Activated naive CD4-positive, alpha-beta T cell treated with anti-CD3 and anti-CD28 coated beads for 36 hours (primary cell): ENCODE data around the gene KCNK7. TPM values are rescaled to one million over a fixed set of nuclear protein-coding genes. Genes with fewer than 3 reads are reported as not detected.

Source experiments
- CTCF ChIA-PET: fragments of 350-600 bp; sonication (Branson Sonifier 250); formaldehyde crosslinking; loops from one replicate; lab custom pipeline; 2021; ENCODE audit warnings: antibody characterized with exemption; lab: Charles Lee
- DNase-seq: peaks from one replicate; pipeline ENCODE4 v3.0.0-alpha.2; 2020
- H3K27ac Mint-ChIP-seq: one replicate; pipeline ENCODE4 v1.8.0; 2021; ENCODE audit warnings: mild to moderate bottlenecking, mixed read lengths
- H3K27me3 Mint-ChIP-seq: one replicate; pipeline ENCODE4 v1.8.0; 2021; ENCODE audit warnings: low read depth, mixed read lengths
- H3K36me3 Mint-ChIP-seq: one replicate; pipeline ENCODE4 v1.8.0; 2021; ENCODE audit warnings: low read depth, mixed read lengths
- H3K4me1 Mint-ChIP-seq: one replicate; pipeline ENCODE4 v1.8.0; 2021; ENCODE audit warnings: low read depth, mixed read lengths
- H3K4me3 Mint-ChIP-seq: one replicate; pipeline ENCODE4 v1.8.0; 2021; ENCODE audit warnings: mild to moderate bottlenecking, moderate library complexity, mixed read lengths
- H3K9me3 Mint-ChIP-seq: one replicate; pipeline ENCODE4 v1.8.0; 2021; ENCODE audit warnings: mixed read lengths
- intact Hi-C: fragments of 100-400 bp; cut with micrococcal nuclease; formaldehyde crosslinking; loops from one replicate; pipeline ENCODE4 v1.15.1; 2023
- total RNA-seq, 2 experiments: library from RNA; stranded (reverse); gene quantifications; one replicate each; pipeline ENCODE4 v1.2.3, GENCODE V29; 2021

The KCNK7 gene
- total RNA-seq, 2 experiments from 2014 or later: 0.35 TPM; not detected in 1

DNA sequence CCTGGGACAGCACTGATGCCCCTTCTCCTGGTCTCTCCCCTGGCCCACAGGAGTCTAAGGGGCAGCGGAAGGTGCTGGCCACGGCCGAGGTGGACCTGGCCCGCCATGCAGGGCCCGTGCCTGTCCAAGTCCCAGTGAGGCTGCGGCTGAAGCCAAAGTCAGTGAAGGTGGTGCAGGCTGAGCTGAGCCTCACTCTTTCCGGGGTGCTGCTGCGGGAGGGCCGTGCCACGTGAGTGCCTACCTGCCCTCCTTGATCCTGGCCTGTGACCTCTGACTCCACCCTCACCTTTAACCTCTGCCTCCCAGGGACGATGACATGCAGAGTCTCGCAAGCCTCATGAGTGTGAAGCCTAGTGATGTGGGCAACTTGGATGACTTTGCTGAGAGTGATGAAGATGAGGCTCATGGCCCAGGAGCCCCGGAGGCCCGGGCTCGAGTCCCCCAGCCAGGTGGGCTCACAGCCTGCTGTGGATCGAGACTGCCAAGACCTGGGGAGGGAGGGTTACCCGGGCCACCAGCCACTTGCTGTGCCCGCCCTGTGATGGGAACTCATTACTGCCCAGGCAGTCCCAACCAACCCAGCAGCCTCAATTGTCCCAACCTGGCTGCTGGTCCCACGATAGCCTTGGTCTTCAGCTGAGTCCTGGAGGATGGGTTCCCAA lies 15.4 kb downstream of the KCNK7 start:
- H3K36me3 Mint-ChIP-seq: peaks cover 9% of the 10 kb centered on the region

GRCh38 chr11:65579291-65579690 lies 16.3 kb downstream of the KCNK7 start:
- peaks cover 9% of the 10 kb centered on the region for H3K36me3 Mint-ChIP-seq
- CTCF ChIA-PET: interaction anchor here (1.0 kb wide), 2 partner anchors 9 to 15 kb away, joined by 3 to 9 read pairs; no protein-coding TSS in a partner anchor
- H3K27ac Mint-ChIP-seq: peak overlapping the region; percentile 24
- no peak for DNase-seq
- peaks cover 29% of the 10 kb centered on the region for H3K4me1 Mint-ChIP-seq
- intact Hi-C loops: no loop called here
- no peak overlapping the region for H3K4me3 Mint-ChIP-seq
- H3K9me3 Mint-ChIP-seq: no peaks in the 10 kb centered on the region
- no peaks in the 10 kb centered on the region for H3K27me3 Mint-ChIP-seq

More for the DNA sequence above, 15.4 kb downstream of the KCNK7 start:
- H3K4me1 Mint-ChIP-seq: peaks cover 25% of the 10 kb centered on the region
- intact Hi-C loops: no loop called here
- no peak overlapping the region for H3K4me3 Mint-ChIP-seq
- no peak overlapping the region for H3K27ac Mint-ChIP-seq
- CTCF ChIA-PET: interaction anchor here (1.0 kb wide), 1 partner anchor 14 kb away, joined by 3 read pairs; no protein-coding TSS in a partner anchor
- H3K27me3 Mint-ChIP-seq: no peaks in the 10 kb centered on the region
- no peak for DNase-seq
- H3K9me3 Mint-ChIP-seq: no peaks in the 10 kb centered on the region

GRCh38 chr11:65578667-65579066 lies 16.9 kb downstream of the KCNK7 start:
- Mint-ChIP-seq H3K9me3 (no peaks in the 10 kb centered on the region), H3K27me3 (no peaks in the 10 kb centered on the region), H3K4me3 (peak overlapping the region; percentile 30), H3K4me1 (peaks cover 32% of the 10 kb centered on the region), H3K36me3 (peaks cover 10% of the 10 kb centered on the region), H3K27ac (no peak overlapping the region)
- DNase-seq: no peak
- CTCF ChIA-PET: interaction anchor here (1.0 kb wide), 1 partner anchor 10 kb away, joined by 9 read pairs; no protein-coding TSS in a partner anchor
- intact Hi-C loops: no loop called here

DNA sequence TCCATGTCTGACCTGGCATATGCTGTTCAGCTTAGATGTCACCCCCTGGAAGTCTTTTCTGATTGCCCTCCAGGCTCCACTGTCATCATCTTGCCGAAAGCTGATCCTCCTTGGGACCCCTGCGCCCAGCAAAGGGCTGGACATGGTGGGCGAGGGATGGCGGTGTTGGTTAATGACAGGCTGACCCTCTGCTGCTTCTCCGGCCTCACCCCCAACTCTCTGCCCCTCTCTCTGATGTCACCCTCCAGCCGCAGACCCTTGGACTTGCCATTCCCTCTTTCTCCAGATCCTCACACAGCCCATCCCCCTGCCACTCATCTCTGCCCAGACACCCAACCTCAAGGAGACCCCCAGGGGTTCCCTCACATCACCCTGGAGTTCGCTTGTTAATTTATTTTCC lies 17.5 kb downstream of the KCNK7 start:
- intact Hi-C loops: no loop called here
- H3K36me3 Mint-ChIP-seq: peaks cover 10% of the 10 kb centered on the region
- peaks cover 38% of the 10 kb centered on the region for H3K4me1 Mint-ChIP-seq
- H3K4me3 Mint-ChIP-seq: peak overlapping the region; percentile 22
- peak overlapping the region; percentile 26 for H3K27ac Mint-ChIP-seq
- H3K9me3 Mint-ChIP-seq: no peaks in the 10 kb centered on the region
- H3K27me3 Mint-ChIP-seq: no peaks in the 10 kb centered on the region
- CTCF ChIA-PET: interaction anchor here (0.6 to 3.4 kb wide), 4 partner anchors 10 to 570 kb away, joined by 4 to 46 read pairs (median 14); no protein-coding TSS in a partner anchor
- no peak for DNase-seq

GRCh38 chr11:65577756-65578109 lies 17.9 kb downstream of the KCNK7 start:
- no peak for DNase-seq
- Mint-ChIP-seq H3K9me3 (no peaks in the 10 kb centered on the region), H3K27ac (peak overlapping the region; percentile 26), H3K36me3 (peaks cover 10% of the 10 kb centered on the region), H3K27me3 (no peaks in the 10 kb centered on the region), H3K4me3 (peak overlapping the region; percentile 22), H3K4me1 (peaks cover 41% of the 10 kb centered on the region)
- CTCF ChIA-PET: interaction anchor here (0.5 to 3.4 kb wide), 5 partner anchors 11 to 570 kb away, joined by 4 to 46 read pairs (median 5); no protein-coding TSS in a partner anchor
- intact Hi-C loops: no loop called here

GRCh38 chr11:65576867-65577755 lies 18.5 kb downstream of the KCNK7 start:
- H3K27me3 Mint-ChIP-seq: no peaks in the 10 kb centered on the region
- CTCF ChIA-PET: interaction anchor here (0.5 to 3.4 kb wide), 7 partner anchors 11 to 210 kb away, joined by 4 to 46 read pairs (median 7); partner anchors contain the start of gene PCNX3
- DNase-seq: peak; percentile 64
- H3K4me3 Mint-ChIP-seq: peak overlapping the region; percentile 83
- peaks cover 43% of the 10 kb centered on the region for H3K4me1 Mint-ChIP-seq
- H3K9me3 Mint-ChIP-seq: no peaks in the 10 kb centered on the region
- H3K36me3 Mint-ChIP-seq: peaks cover 10% of the 10 kb centered on the region
- intact Hi-C loops: no loop called here
- peak overlapping the region; percentile 77 for H3K27ac Mint-ChIP-seq

GRCh38 chr11:65576232-65576866 lies 19.3 kb downstream of the KCNK7 start:
- intact Hi-C loops: no loop called here
- Mint-ChIP-seq H3K4me1 (peaks cover 51% of the 10 kb centered on the region), H3K9me3 (no peaks in the 10 kb centered on the region), H3K36me3 (peaks cover 14% of the 10 kb centered on the region), H3K27ac (peak overlapping the region; percentile 77), H3K4me3 (peak overlapping the region; percentile 83), H3K27me3 (no peaks in the 10 kb centered on the region)
- CTCF ChIA-PET: interaction anchor here (0.7 to 3.4 kb wide), 7 partner anchors 9 to 194 kb away, joined by 3 to 46 read pairs (median 7); partner anchors contain the start of genes PCNX3 and SLC25A45
- peak; percentile 45 for DNase-seq

DNA sequence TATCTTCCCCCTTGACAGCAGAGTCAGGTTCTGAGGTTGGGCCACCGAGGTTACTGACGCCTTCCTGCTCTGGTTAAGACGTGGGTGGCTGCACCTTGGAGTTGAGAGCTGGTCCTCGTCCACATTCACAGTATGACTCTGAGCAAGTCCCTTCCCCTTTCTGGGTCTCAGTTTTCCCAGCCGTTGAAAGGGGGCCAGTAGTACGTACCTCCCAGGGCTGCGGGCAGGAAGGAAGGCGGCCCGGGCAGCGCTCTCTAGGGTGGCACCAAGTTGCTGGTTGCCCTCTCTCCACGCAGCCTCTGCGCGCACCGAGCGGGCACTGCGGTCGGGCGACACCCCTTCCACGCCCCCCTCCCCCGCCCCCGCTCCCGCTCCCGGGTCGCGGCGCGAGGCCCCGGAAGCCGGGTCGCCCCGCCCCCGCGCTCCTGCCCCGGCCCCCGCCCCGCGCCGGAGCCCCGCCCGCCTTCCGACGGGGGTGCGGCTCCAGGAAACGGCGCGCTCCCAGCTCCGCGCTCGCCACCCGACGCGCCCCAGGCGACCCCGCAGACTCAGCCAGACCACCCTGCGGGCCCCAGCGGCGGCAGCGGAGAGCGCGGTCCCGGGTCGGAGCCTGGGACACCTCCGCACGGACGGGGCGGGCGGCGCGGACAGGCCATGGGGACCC lies 19.9 kb downstream of the KCNK7 start, which contains the start of gene EHBP1L1:
Gene EHBP1L1, plus strand, starts transcription at position 486 of the 664 bp plus-strand sequence. CDS start 250 bp downstream, outside the sequence.
- H3K36me3 Mint-ChIP-seq: peaks cover 13% of the 10 kb centered on the region
- CTCF ChIA-PET: interaction anchor here (0.7 to 3.4 kb wide), 8 partner anchors 9 to 194 kb away, joined by 3 to 46 read pairs (median 5); partner anchors contain the start of genes KCNK7 and SLC25A45
- no peaks in the 10 kb centered on the region for H3K9me3 Mint-ChIP-seq
- peak within 1 kb of the TSS; percentile 91 for H3K4me3 Mint-ChIP-seq
- no peaks in the 10 kb centered on the region for H3K27me3 Mint-ChIP-seq
- H3K27ac Mint-ChIP-seq: peak within 1 kb of the TSS; percentile 85
- peaks cover 54% of the 10 kb centered on the region for H3K4me1 Mint-ChIP-seq
- intact Hi-C loops: loop anchor here (2.0 kb wide), 1 partner anchor 77 kb away; no protein-coding TSS in a partner anchor
- peak; percentile 79 for DNase-seq

DNA sequence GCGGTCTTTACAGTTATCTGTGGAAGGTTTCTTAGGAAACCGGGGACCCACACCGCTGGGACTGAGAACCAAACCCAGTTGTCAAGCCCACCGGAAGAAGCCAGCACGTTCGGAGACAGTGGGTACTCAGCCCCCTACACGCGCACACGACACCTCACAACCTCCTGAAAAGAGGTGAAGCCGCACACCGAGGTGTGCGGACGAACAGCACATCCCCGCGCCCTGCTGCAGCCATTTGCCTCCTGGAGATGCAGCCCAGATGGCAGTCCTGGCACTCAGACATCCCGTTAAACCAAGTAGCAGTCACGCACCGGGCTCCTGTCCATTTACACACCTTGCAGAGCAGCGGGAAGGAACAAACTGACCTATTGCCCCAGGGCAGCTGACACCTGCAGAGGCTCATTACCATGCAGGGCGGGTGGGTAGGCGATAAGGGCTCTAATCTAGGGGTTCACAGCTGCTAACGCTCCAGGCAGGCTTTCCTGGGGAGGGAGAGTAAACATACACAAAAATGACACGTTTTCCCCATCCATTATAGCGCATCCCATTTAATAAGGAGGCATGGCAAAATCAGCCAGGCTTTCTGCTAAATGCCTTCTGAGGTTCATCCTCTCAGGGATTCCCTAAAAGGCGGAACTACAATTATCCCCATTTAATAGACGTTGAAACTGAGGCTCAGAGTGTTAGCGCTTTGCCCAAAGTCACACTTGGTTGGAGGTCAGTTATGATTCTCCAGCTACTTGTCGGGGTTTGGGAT lies 20.6 kb downstream of the KCNK7 start:
- CTCF ChIA-PET: interaction anchor here (0.7 to 3.4 kb wide), 6 partner anchors 9 to 193 kb away, joined by 3 to 46 read pairs (median 6); partner anchors contain the start of genes KCNK7 and SLC25A45
- H3K9me3 Mint-ChIP-seq: no peaks in the 10 kb centered on the region
- H3K4me3 Mint-ChIP-seq: peak overlapping the region; percentile 91
- H3K36me3 Mint-ChIP-seq: peaks cover 15% of the 10 kb centered on the region
- DNase-seq: no peak
- intact Hi-C loops: loop anchor here (1.0 to 5.0 kb wide), 9 partner anchors 13 to 718 kb away; partner anchors contain the start of genes BANF1, EIF1AD, PCNX3 and RAB1B
- H3K4me1 Mint-ChIP-seq: peaks cover 57% of the 10 kb centered on the region
- H3K27me3 Mint-ChIP-seq: no peaks in the 10 kb centered on the region
- H3K27ac Mint-ChIP-seq: peak overlapping the region; percentile 85

DNA sequence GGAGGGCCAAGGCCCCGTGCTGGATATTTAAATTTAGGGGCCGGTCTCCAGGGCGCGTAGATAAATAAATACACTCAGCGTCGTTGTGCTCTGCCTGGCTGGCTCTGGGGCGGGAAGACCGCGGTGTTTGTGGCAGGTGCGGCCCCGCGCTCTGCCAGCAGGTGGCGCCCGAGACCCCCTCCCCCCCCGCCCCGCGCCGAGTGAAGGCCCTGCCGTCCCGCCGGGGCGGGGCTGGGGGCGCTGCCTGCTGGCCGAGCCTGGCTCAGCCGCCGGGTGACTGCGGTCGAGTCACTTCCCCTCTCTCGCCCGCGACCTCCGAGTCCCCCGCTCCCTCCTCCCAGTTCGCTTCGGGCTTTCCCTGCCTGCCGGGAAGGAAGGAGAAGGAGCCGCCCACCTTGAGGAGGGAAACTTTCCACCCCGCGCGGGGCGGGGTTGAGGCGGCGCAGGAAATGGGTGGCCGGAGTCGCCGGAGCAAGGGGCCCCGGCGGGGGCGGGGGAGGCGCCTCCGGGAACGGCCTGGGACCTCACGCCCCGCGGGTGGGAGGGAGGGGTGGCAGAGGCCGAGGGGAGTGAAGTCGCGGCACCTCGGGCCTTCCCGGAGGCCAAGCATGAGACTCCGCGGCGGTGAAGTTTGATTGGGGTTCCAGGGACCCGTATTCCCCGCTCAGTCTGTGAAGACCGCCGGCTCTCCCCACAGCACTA lies 21.3 kb downstream of the KCNK7 start:
- Mint-ChIP-seq H3K36me3 (peaks cover 15% of the 10 kb centered on the region), H3K9me3 (no peaks in the 10 kb centered on the region), H3K27me3 (no peaks in the 10 kb centered on the region), H3K27ac (peak overlapping the region; percentile 85), H3K4me1 (peaks cover 57% of the 10 kb centered on the region), H3K4me3 (peak overlapping the region; percentile 91)
- intact Hi-C loops: loop anchor here (1.0 to 5.0 kb wide), 9 partner anchors 14 to 717 kb away; partner anchors contain the start of genes BANF1, EIF1AD, PCNX3 and RAB1B
- CTCF ChIA-PET: interaction anchor here (1.8 to 6.0 kb wide), 4 partner anchors 15 to 33 kb away, joined by 4 to 86 read pairs (median 18); no protein-coding TSS in a partner anchor
- peak; percentile 96 for DNase-seq
